Activated T-helper 2 cell treated with anti-CD3 and anti-CD28 coated beads, Interferon-gamma antibody, Interleukin-2, Interleukin-4, amounts not matched to agents 10 μg/mL and 5 μg/mL and 100 μg/mL, durations not matched to agents 14 hours and 24 hours and 36 hours (primary cell): ENCODE data around the gene CARMIL1. TPM values are rescaled to one million over a fixed set of nuclear protein-coding genes. Genes with fewer than 3 reads are reported as not detected.

Experiments used
- DNase-seq: peaks from one replicate; pipeline ENCODE4 v3.0.0; 2021; ENCODE audit warnings: low spot score
- H3K27ac Mint-ChIP-seq: one replicate; pipeline ENCODE4 v1.8.0; 2021; ENCODE audit warnings: mixed read lengths
- H3K27me3 Mint-ChIP-seq: one replicate; pipeline ENCODE4 v1.8.0; 2021; ENCODE audit warnings: low read depth, mixed read lengths
- H3K36me3 Mint-ChIP-seq: one replicate; pipeline ENCODE4 v1.8.0; 2021; ENCODE audit warnings: low read depth, mixed read lengths
- H3K4me1 Mint-ChIP-seq: one replicate; pipeline ENCODE4 v1.8.0; 2021; ENCODE audit warnings: low read depth, mixed read lengths
- H3K4me3 Mint-ChIP-seq: one replicate; pipeline ENCODE4 v1.8.0; 2021; ENCODE audit warnings: low read depth, mild to moderate bottlenecking, moderate library complexity, mixed read lengths
- H3K9me3 Mint-ChIP-seq: one replicate; pipeline ENCODE4 v1.8.0; 2021; ENCODE audit warnings: mixed read lengths
- intact Hi-C: fragments of 100-400 bp; cut with micrococcal nuclease; formaldehyde crosslinking; loops from one replicate; pipeline ENCODE4 v1.15.1; 2023
- total RNA-seq: library from RNA; stranded (reverse); gene quantifications from 2 replicates; pipeline ENCODE4 v1.2.3, GENCODE V29; 2022

CARMIL1 gene
- total RNA-seq, 1 donor from 2014 or later, result 1.7 TPM

- Mint-ChIP-seq H3K4me1 (no peaks in the 10 kb centered on the region), H3K4me3 (no peak overlapping the region), H3K27ac (no peak overlapping the region), H3K9me3 (no peaks in the 10 kb centered on the region), H3K36me3 (no peaks in the 10 kb centered on the region), H3K27me3 (no peaks in the 10 kb centered on the region)
- no peak for DNase-seq
- intact Hi-C loops, result no loop called here
These were observed 39.4 kb downstream of the CARMIL1 start for GRCh38 chr6:25318589-25318988.

- H3K27ac Mint-ChIP-seq, result no peak overlapping the region
- DNase-seq, result no peak
- H3K4me3 Mint-ChIP-seq, result no peak overlapping the region
These were observed 41.3 kb downstream of the CARMIL1 start for GRCh38 chr6:25320459-25320858.

GRCh38 chr6:25322692-25323091 lies 43.5 kb downstream of the CARMIL1 start:
- H3K27me3 Mint-ChIP-seq, result no peaks in the 10 kb centered on the region
- no peak overlapping the region for H3K27ac Mint-ChIP-seq
- no peak overlapping the region for H3K4me3 Mint-ChIP-seq
- no peaks in the 10 kb centered on the region for H3K9me3 Mint-ChIP-seq
- H3K4me1 Mint-ChIP-seq, result no peaks in the 10 kb centered on the region
- H3K36me3 Mint-ChIP-seq, result no peaks in the 10 kb centered on the region
- intact Hi-C loops, result no loop called here
- no peak for DNase-seq

More at GRCh38 chr6:25320459-25320858, 41.3 kb downstream of the CARMIL1 start:
- Mint-ChIP-seq H3K9me3 (no peaks in the 10 kb centered on the region), H3K36me3 (no peaks in the 10 kb centered on the region), H3K27me3 (no peaks in the 10 kb centered on the region), H3K4me1 (no peaks in the 10 kb centered on the region)
- intact Hi-C loops, result no loop called here

GRCh38 chr6:25324066-25324762 lies 45.0 kb downstream of the CARMIL1 start:
- H3K27me3 Mint-ChIP-seq, result no peaks in the 10 kb centered on the region
- H3K4me3 Mint-ChIP-seq, result no peak overlapping the region
- no peak overlapping the region for H3K27ac Mint-ChIP-seq
- H3K4me1 Mint-ChIP-seq, result no peaks in the 10 kb centered on the region
- intact Hi-C loops, result no loop called here
- no peaks in the 10 kb centered on the region for H3K9me3 Mint-ChIP-seq
- DNase-seq, result no peak
- no peaks in the 10 kb centered on the region for H3K36me3 Mint-ChIP-seq

GRCh38 chr6:25326126-25326525 lies 47.0 kb downstream of the CARMIL1 start:
- H3K27me3 Mint-ChIP-seq, result peaks cover 7% of the 10 kb centered on the region
- no peak for DNase-seq
- no peaks in the 10 kb centered on the region for H3K9me3 Mint-ChIP-seq
- H3K36me3 Mint-ChIP-seq, result no peaks in the 10 kb centered on the region
- intact Hi-C loops, result no loop called here
- H3K4me1 Mint-ChIP-seq, result no peaks in the 10 kb centered on the region
- H3K27ac Mint-ChIP-seq, result no peak overlapping the region
- H3K4me3 Mint-ChIP-seq, result no peak overlapping the region

GRCh38 chr6:25326960-25327359 lies 47.8 kb downstream of the CARMIL1 start:
- no peak for DNase-seq
- Mint-ChIP-seq H3K36me3 (no peaks in the 10 kb centered on the region), H3K4me3 (no peak overlapping the region)

GRCh38 chr6:25327432-25327831 lies 48.3 kb downstream of the CARMIL1 start:
- Mint-ChIP-seq H3K27me3 (peaks cover 7% of the 10 kb centered on the region), H3K4me1 (no peaks in the 10 kb centered on the region), H3K27ac (no peak overlapping the region), H3K9me3 (no peaks in the 10 kb centered on the region), H3K4me3 (no peak overlapping the region), H3K36me3 (no peaks in the 10 kb centered on the region)
- DNase-seq, result no peak
- intact Hi-C loops, result no loop called here

More at GRCh38 chr6:25326960-25327359, 47.8 kb downstream of the CARMIL1 start:
- H3K9me3 Mint-ChIP-seq, result no peaks in the 10 kb centered on the region
- no peak overlapping the region for H3K27ac Mint-ChIP-seq
- intact Hi-C loops, result no loop called here
- H3K4me1 Mint-ChIP-seq, result no peaks in the 10 kb centered on the region
- peaks cover 7% of the 10 kb centered on the region for H3K27me3 Mint-ChIP-seq

- intact Hi-C loops, result no loop called here
- Mint-ChIP-seq H3K36me3 (no peaks in the 10 kb centered on the region), H3K4me3 (no peak overlapping the region), H3K27me3 (peaks cover 8% of the 10 kb centered on the region), H3K4me1 (no peaks in the 10 kb centered on the region), H3K9me3 (no peaks in the 10 kb centered on the region), H3K27ac (no peak overlapping the region)
- no peak for DNase-seq
These were observed 50.1 kb downstream of the CARMIL1 start for GRCh38 chr6:25329161-25329817.

GRCh38 chr6:25329982-25330381 lies 50.8 kb downstream of the CARMIL1 start:
- H3K4me3 Mint-ChIP-seq, result no peak overlapping the region
- H3K4me1 Mint-ChIP-seq, result no peaks in the 10 kb centered on the region
- peaks cover 10% of the 10 kb centered on the region for H3K27me3 Mint-ChIP-seq
- intact Hi-C loops, result no loop called here
- H3K27ac Mint-ChIP-seq, result no peak overlapping the region
- no peaks in the 10 kb centered on the region for H3K36me3 Mint-ChIP-seq
- no peak for DNase-seq
- H3K9me3 Mint-ChIP-seq, result no peaks in the 10 kb centered on the region

- H3K4me1 Mint-ChIP-seq, result no peaks in the 10 kb centered on the region
- intact Hi-C loops, result no loop called here
- DNase-seq, result no peak
- H3K36me3 Mint-ChIP-seq, result no peaks in the 10 kb centered on the region
- no peak overlapping the region for H3K27ac Mint-ChIP-seq
- H3K27me3 Mint-ChIP-seq, result peaks cover 11% of the 10 kb centered on the region
- H3K4me3 Mint-ChIP-seq, result no peak overlapping the region
- no peaks in the 10 kb centered on the region for H3K9me3 Mint-ChIP-seq
These were observed 51.9 kb downstream of the CARMIL1 start for GRCh38 chr6:25330796-25331685.

- Mint-ChIP-seq H3K4me3 (no peak overlapping the region), H3K9me3 (no peaks in the 10 kb centered on the region), H3K36me3 (no peaks in the 10 kb centered on the region), H3K27me3 (peaks cover 14% of the 10 kb centered on the region), H3K27ac (no peak overlapping the region), H3K4me1 (no peaks in the 10 kb centered on the region)
- no peak for DNase-seq
- intact Hi-C loops, result no loop called here
These were observed 53.0 kb downstream of the CARMIL1 start for GRCh38 chr6:25332165-25332564.

GRCh38 chr6:25332655-25333071 lies 53.5 kb downstream of the CARMIL1 start:
- intact Hi-C loops, result no loop called here
- no peaks in the 10 kb centered on the region for H3K36me3 Mint-ChIP-seq

GRCh38 chr6:25333471-25333870 lies 54.3 kb downstream of the CARMIL1 start:
- intact Hi-C loops, result no loop called here
- no peaks in the 10 kb centered on the region for H3K36me3 Mint-ChIP-seq
- no peaks in the 10 kb centered on the region for H3K4me1 Mint-ChIP-seq

More at GRCh38 chr6:25332655-25333071, 53.5 kb downstream of the CARMIL1 start:
- no peak overlapping the region for H3K27ac Mint-ChIP-seq
- no peak for DNase-seq
- peaks cover 14% of the 10 kb centered on the region for H3K27me3 Mint-ChIP-seq
- no peaks in the 10 kb centered on the region for H3K9me3 Mint-ChIP-seq
- no peak overlapping the region for H3K4me3 Mint-ChIP-seq
- H3K4me1 Mint-ChIP-seq, result no peaks in the 10 kb centered on the region

More at GRCh38 chr6:25333471-25333870, 54.3 kb downstream of the CARMIL1 start:
- Mint-ChIP-seq H3K27ac (no peak overlapping the region), H3K4me3 (no peak overlapping the region), H3K27me3 (peaks cover 14% of the 10 kb centered on the region), H3K9me3 (no peaks in the 10 kb centered on the region)
- no peak for DNase-seq
